OCI-LY1 (cell line): ENCODE data around the gene REC8.

ENCODE experiments used
- EZH2 ChIP-seq: fragments of 200-600 bp; sonication (generic), shearing (Covaris generic); IDR thresholded peaks from 2 replicates; pipeline ENCODE4 v1.8.0; 2017; ENCODE audit warnings: borderline replicate concordance, mixed run types, mild to moderate bottlenecking, antibody characterized with exemption, low read length, moderate library complexity, mixed read lengths
- TF ChIP-seq, protein P1 (sequence below): fragments of 200-600 bp; sonication (generic), shearing (Covaris generic); IDR thresholded peaks from 2 replicates; pipeline ENCODE4 v1.5.1; 2017; ENCODE audit warnings: mild to moderate bottlenecking, antibody characterized with exemption, low read length, moderate library complexity, mixed read lengths

- TF ChIP-seq, protein P1, sequence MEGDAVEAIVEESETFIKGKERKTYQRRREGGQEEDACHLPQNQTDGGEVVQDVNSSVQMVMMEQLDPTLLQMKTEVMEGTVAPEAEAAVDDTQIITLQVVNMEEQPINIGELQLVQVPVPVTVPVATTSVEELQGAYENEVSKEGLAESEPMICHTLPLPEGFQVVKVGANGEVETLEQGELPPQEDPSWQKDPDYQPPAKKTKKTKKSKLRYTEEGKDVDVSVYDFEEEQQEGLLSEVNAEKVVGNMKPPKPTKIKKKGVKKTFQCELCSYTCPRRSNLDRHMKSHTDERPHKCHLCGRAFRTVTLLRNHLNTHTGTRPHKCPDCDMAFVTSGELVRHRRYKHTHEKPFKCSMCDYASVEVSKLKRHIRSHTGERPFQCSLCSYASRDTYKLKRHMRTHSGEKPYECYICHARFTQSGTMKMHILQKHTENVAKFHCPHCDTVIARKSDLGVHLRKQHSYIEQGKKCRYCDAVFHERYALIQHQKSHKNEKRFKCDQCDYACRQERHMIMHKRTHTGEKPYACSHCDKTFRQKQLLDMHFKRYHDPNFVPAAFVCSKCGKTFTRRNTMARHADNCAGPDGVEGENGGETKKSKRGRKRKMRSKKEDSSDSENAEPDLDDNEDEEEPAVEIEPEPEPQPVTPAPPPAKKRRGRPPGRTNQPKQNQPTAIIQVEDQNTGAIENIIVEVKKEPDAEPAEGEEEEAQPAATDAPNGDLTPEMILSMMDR: no peak
- no peak for TF ChIP-seq EZH2
These were observed 15.1 kb downstream of the REC8 start for GRCh38 chr14:24186831-24187538.
